EL (cell line): ENCODE results near the gene RDH5.

Experiments used
- DNase-seq: peaks from one replicate; pipeline ENCODE4 v3.0.0-alpha.2; 2016

The RDH5 gene

DNA sequence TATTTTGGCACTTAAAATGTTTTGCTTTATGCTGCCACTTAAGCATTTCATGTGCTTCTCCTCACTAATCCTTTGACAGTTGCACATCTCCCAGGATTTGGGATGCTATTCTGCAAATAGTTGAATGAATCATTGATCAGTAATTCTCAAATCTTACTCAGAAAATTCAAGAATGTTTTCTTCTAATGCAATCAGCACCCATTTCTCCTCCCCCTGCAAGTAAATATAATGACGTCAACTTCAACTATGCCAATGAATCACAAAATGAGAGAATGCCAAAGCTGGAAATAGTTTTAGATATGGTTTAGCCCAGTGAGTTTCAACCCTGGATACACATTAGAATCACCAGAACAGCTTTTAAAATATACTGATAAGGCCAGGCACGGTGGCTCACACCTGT, 6.5 kb upstream of the RDH5 start:
- peak; percentile 92 for DNase-seq

DNA sequence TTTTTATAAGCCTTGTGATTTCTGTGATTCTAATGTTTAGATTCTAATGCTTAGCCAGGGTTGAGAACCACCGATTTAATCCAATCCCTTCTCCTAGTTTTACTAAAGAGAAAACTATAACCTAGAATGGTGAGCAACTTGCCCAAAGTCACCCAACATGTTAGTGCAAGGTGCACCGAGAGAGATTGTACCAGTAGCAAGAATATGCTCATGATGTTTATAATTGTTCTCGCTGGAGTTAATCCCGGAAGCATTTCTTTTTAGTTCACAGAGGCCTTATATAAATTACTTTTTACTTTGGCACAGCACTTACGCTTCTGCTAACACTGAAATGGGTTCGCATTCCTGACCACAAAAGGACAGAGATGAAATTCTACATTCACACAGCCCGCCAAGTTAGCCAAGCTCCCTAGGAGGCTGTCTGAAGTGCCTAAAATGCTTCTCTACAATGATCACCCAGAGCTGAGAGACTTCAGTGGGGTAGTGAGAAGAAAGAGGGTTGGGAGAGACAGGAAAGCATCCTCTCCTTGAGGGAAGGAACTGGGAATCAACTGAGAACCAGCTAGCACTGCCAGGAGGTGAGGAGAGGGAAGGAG, 4.9 kb upstream of the RDH5 start:
- DNase-seq, result no peak

DNA sequence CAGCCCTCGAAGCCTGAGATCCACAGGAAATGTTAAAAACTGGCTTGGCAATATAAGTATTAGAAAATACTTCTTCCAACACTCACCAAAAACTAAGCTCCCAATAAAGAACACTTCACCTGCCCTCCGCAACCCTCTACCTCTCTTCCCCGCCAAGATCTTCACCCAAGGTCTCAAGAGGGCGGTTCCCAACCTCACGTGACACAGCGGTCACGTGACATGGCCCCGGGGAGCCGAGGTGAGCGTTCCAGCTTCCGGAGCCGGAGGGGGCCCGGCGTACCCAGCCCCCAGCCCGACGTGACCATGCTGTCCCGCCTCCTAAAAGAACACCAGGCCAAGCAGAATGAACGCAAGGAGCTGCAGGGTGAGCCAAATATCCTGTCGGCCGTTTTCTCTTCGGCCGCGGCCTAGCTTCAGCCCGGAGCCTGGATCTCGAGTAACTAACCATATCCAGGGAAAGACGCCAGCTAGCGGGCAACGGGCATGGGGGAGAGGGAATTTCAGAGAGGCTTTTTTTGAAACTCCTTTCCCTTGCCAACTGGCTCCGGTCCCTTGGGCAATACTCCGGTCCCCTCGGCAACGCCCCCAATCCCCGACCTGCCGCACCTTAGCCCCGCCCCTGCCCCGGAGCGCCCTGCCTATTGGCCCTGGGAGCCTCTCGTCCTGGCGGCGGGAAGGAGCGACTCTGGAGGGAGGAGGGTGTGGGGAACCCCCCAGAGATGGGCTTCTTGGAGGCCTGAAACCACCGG, 4.2 kb upstream of the RDH5 start, which contains the start of gene BLOC1S1:
Gene BLOC1S1, plus strand, starts transcription at position 214 of the 749 bp plus-strand sequence. Its CDS starts 6 bp downstream, at position 220.
- DNase-seq, result peak; percentile 94

DNA sequence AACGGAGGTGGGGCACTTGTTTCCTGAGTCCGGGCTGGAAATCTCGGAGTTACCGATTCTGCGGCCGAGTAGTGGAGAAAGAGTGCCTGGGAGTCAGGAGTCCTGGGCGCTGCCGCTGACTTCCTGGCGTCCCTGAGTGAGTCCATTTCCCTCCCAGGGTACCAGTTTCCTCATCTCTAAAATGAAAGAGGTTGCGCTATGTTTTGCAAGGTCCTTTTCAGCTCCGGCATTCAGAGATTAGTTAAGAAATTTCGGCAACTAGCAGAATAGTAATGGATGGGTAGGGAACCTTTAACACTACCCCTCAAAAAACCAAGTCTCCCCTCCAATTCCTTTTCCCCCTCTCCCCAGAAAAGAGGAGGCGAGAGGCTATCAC, 3.6 kb upstream of the RDH5 start:
- DNase-seq, result no peak

DNA sequence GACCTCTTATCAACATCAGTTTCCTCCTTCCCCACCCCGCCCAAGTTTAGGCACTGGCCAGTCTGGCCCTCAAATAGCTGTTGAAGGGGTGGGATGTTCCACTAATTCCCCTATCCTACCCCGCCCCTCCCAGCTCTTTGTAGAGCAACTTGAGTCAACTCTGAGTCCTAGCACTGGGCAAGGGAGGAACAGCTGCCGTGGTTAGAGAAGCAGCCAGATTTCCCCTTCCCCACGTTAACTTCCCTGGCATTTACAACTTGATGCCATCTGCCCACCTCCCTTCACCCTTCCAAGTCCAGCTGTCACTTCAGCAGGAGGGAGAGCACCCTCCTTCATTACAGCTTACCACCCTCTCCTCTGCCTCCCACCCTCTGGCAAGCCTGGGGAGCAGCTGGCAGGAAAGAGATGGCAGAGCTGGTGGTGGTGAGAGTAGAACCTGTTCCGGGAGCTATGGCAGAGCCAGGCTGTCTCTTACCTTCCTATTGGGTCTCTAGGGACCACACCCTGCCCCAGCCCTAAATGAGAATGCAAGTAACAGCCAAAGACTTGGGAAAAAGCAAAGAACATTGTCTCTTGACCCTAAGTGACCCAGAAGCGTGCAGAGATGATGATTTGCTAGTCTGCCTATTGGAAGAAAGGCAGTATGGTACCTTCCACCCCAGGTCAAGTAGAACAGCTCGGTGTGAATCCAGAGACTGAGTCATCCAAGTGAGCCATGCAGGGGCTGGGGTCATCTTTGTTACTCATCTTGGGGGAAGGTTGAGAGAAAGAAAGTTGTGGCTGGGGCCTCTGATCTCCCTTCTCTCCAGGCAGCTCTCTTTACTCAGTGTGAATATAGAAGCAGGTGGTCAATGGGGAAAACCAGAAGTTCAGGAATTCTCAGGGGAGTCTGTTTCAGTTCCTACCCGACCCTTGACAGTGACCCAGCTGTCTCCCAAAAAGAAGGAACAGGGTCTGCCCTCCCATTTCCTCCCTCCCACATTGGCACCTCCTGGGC, 2.9 kb upstream of the RDH5 start:
- peak; percentile 81 for DNase-seq

DNA sequence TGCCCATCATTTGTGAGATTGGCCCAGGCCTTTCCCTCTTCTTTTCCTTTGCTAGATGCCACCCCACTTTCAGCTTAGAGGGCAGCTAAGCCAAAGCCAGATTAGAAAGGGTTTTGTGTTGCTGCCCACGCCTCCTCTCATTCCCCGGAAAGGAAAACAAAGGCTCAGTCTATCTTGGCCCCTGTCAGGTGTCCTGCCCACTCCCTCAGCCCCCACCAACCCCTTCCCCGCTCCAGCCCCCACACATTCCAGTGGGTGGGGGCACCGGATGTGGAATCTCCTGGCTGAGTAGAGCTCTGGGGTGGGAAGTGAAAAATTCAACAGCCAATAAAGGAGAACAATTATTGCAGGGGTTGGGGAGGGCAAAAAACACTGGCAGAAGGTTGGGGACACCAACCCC, 2.2 kb upstream of the RDH5 start:
- peak; percentile 46 for DNase-seq

DNA sequence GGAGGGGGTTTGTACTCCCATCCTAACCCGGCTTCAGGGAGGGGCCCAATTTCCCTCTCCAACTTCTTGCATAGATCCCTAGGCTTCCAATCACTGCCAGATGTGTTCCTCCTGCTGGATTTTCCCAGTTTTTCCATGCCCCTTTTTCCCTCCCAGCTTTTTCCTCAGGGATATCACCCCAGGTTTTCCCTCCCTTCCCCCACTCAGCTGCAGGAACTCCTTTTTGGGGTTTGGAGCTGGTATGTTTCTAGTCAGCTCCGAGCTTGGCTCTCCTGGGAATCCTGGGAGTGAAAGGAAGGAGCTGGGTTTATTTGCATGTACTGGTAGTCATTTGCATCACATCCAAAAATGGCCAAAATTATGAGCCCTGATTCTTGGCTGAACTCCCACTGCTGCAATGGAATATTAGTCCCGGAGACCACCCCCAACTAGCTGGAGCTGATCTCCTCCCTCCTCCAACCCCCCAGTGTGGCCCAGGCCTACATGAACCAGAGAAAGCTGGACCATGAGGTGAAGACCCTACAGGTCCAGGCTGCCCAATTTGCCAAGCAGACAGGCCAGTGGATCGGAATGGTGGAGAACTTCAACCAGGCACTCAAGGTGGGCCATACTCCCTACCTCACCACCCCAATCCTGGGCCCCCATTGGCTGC, 1.4 kb upstream of the RDH5 start:
- DNase-seq, result no peak

DNA sequence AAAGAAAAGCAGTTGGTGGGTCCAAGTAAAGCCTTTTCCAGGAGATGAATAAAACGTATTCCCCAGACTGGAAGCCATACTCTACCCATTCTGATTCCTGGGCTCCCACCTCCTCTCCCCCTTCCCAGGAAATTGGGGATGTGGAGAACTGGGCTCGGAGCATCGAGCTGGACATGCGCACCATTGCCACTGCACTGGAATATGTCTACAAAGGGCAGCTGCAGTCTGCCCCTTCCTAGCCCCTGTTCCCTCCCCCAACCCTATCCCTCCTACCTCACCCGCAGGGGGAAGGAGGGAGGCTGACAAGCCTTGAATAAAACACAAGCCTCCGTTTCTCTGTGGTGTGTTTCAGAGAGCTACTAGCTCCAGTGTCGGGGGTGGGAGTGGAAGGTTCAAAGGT, 822 bp upstream of the RDH5 start:
- DNase-seq, result no peak

DNA sequence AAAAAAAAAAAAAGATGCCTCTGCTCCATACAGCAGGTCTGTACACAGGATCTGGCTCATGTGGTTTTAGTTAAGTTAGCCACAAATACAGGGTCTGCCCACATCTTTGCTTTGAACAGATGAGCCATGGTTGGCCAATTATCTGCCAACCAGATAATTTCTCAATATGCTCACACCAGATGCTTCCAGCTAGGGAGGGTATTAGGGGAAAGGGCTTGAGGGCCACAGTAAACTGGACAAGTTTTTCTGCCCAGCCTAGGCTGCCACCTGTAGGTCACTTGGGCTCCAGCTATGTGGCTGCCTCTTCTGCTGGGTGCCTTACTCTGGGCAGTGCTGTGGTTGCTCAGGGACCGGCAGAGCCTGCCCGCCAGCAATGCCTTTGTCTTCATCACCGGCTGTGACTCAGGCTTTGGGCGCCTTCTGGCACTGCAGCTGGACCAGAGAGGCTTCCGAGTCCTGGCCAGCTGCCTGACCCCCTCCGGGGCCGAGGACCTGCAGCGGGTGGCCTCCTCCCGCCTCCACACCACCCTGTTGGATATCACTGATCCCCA, 776 bp downstream of the RDH5 start:
- peak; percentile 98 for DNase-seq

DNA sequence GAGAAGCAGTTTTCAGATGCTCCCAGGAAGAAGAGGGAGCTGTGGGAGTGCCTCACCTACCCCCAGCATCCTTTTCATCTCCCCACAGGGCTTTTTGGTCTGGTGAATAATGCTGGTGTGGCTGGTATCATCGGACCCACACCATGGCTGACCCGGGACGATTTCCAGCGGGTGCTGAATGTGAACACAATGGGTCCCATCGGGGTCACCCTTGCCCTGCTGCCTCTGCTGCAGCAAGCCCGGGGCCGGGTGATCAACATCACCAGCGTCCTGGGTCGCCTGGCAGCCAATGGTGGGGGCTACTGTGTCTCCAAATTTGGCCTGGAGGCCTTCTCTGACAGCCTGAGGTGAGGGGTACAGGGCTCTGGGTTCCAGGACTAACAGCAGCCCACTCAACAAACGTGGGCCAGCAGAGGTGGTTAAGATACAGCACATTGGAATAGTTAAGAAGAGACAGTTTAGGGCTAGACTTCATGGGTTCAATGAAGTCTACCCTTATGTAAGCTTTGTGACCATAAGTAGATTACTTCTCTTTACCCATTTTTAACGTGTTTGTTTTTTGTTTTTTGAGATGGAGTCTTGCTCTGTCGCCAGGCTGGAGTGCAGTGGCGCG, 1.5 kb downstream of the RDH5 start:
- DNase-seq, result no peak

DNA sequence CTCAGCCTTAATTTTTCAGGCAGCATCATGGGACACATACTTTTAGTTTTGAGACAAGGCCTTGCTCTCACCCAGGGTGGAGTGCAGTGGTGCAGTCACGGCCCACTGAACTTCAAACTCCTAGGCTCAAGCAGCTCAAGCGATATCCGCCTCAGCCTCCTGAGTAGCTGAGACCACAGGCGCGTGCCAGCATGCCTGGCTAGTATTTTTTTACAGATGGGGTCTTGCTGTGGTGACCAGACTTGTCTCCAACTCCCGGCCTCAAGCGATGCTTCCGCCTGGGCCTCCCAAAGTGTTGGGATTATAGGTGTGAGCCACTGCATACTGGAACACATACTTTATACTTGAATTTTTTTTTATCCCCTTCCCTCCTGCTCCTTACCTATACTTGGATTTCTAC, 2.8 kb downstream of the RDH5 start:
- DNase-seq, result no peak

DNA sequence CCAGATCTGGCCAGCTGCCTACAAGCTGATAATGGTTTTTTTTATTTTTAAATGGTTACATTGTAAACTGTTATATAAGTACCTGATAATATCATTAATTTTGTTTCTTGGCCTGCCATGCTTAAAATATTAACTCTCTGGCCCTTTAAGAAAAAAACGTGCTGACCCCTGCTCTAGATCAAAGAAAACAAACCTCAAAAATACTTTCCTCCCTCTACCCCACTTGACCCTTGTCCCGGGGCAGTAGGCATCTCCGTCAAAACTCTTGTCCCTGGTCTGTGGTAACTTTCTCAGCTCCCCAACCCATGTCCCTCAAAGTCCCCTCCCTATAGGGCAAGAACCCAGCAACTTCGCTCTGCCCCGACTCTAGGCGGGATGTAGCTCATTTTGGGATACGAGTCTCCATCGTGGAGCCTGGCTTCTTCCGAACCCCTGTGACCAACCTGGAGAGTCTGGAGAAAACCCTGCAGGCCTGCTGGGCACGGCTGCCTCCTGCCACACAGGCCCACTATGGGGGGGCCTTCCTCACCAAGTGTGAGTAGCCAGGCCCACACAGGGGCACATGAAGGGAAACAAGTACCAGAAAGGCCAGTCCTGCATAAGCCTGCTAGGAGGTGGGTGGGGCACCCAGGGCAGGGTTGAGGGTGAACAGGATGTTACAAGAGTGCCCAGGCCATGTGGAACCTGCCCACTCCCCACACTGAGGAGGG, 3.5 kb downstream of the RDH5 start:
- DNase-seq, result no peak

DNA sequence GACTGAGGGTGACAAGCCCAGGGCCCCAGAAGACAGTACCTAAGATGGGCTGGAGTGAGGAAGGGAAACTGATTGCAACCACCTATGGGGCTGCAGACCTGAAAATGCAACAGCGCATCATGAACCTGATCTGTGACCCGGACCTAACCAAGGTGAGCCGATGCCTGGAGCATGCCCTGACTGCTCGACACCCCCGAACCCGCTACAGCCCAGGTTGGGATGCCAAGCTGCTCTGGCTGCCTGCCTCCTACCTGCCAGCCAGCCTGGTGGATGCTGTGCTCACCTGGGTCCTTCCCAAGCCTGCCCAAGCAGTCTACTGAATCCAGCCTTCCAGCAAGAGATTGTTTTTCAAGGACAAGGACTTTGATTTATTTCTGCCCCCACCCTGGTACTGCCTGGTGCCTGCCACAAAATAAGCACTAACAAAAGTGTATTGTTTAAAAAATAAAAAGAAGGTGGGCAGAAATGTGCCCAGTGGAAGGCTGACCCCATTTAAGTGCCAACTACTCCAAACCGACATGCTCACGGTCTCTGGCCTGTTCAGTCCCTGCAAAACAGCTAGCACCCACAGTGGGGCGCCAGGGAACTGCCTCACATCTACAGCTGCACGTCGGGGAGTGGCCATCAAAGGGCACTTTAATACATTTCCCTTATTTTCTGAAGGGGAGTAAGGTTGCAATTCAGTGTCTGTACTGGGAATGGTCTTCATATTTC, 4.2 kb downstream of the RDH5 start:
- DNase-seq, result peak; percentile 69

DNA sequence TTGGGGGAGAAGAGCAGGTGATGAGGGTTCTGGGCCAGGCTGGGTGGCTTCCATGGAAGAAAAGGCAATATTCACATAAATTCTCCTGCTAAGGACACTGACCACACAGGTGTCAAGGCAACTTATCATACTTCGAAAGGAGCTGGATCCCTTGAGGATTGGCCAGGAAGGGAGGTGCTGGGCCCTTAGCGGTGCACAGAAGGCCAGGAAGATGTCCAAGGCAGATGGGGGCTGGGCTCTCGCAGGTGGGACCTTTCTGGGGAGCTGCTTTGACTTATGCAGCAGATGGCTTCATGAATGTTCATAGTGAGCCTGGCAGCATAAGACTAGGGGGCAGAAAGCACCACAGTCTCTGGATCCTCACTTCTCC, 4.7 kb downstream of the RDH5 start:
- DNase-seq, result no peak

DNA sequence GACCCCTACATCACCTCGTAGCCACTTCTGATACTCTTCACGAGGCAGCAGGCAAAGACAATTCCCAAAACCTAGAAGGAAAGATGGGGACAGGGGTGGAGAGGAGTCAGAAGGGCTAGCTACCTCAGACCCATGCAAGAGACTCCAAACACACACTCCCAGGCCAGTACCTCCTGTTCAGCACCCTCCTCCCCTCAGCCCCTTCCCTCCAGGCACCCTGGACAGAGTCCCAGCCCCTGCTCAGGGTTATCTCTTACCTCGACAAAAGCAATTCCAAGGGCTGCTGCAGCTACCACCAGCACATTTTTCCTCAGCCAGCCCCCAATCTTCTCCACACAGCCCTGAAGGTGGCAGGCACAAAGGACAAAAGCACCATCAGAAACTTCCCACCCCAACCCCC, 5.4 kb downstream of the RDH5 start:
- DNase-seq, result no peak

DNA sequence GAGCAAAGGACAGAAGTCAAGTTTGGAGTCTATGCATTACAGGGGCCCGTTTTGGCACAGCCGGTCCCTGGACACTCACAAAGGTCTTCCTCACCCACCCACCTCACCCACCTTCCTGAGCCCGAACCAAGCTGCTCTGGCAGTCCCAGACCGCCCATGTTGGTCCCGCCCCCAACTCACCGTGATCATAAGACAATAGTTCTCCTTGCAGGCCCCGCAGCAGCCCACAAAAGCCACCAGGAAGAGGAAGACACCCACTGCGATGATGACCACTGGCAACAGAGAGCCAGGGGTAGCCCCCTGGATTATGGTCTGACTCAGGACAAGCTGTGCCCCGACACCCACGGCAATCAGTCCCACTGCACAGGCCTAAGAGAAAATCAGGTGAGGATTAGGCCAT, 6.8 kb downstream of the RDH5 start:
- no peak for DNase-seq

DNA sequence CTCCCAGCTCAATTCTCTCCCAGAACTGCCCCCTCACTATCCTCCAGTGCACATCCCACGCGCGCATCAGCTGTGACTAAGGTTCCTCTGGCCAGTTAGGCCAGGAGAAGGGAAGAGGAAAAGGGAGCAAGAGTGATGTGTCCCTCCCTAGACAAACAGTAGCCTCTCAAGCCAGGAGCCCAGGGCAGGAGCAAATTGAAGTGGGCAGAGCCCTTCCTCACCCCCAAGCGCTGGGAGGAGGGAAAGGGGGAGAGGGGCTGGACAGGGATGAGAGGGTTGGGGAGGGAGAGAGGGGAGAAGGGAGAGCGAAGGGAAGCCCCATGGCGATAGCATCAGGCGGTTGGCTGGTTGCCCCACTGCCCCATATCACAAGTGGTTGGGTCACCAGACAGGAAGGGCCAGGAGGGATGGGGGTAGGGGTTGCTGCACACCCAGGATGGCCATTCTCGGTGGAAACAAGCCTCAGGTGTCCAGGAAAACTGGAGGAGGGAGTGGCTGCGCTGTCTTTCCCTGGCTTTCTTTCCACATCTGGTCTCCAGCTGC, 7.5 kb downstream of the RDH5 start:
- DNase-seq, result peak; percentile 72

DNA sequence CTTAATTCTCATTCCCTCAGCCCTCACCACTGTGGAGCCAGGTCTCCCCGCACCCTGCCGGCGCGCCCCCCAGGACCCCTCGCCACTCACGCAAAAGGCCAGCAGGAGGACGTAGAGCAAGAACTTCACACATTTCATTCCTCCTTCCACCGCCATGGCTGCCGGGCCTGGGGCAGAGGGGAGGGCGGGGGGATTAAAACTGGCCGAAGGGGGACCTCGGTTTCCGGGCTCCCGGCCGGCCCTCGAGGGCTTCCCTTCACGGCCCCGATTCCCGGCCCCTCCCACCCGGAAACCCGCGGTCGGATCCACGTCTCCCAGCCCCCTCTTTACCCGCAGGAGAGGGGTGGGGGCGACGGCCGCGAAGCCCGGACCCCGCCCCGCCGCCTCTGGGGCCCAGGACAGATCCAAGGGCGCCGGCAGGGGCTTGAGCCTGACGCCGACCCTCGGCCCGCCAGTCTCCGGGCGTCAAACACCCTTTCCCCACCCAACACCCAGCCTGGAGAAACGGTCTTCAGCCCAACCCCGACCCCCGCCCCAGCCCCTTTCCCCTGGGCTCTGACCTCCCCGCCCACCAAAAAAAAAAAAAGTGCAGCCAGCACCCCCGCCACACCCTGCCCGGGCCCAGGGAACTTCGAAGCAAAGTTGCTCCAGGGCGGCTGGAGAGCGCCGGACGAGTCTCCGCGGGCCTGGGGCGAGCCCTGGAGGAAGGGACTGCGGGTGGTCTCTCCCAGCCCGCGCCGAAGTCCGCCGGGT, 8.2 kb downstream of the RDH5 start:
- peak; percentile 75 for DNase-seq

DNA sequence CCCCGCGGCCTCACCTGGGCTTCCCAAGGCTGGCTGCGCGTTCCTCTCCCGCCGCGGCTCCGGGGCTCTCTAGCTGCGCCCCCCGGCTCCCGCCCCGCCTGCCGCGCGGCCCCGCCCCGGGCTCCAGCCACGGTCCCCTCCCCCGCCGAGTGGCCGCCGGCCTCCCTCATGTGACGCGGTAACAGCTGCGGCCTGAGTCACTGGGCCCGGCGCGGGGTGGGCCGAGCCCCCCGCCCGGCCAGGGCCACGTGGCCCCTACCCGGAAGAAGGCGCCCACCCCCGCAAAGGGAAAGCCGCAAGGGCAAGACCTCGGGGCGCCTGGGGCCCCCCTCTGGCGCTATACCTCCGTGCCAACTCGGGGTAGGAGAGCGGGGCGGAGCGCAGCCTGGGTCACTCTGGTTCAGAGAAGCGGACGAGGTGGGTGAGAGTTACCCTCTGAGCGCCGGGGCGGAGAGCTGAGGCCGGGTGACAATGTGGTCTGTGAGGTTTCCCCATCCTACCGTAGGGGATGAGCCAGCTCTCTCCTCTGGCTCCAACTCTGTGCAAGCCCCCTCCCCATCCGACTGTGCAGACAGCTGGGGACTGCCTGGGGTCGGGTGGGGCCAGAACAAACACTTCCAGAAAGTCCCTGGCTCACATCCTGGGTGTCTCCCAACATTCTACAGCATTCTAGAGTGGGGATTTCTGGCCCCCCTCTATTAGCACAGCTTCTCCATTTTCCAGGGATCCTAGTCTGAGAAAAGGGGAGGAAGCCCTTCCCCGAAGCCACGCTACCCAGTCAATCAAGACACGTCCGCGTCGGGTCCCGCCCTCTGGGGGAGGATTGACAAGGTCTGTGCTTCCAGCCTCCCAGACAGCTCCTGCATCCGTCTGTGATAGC, 9.0 kb downstream of the RDH5 start, which contains the start of gene CD63:
Gene CD63, minus strand, starts transcription at position 71 of the 880 bp plus-strand sequence. CDS start 668 bp downstream, outside the sequence.
- DNase-seq, result peak; percentile 96
